Kasumi-1 (cell line): ENCODE results near the gene MRPL43.
A peak's percentile ranks its signal among the peaks of the same experiment; 100 is the strongest.
"Not testable (repeated sequence)": the region's sequence is repeated elsewhere in the genome, so short reads cannot be mapped to it uniquely, and the experiment has no call there.

ENCODE experiments used
- DNase-seq, 2 experiments: peaks; one replicate each; lab custom pipeline; 2025; lab: John Stamatoyannopoulos, UW

MRPL43 gene

GRCh38 chr10:100986952-100987684, at the start of gene MRPL43, which contains the start of gene TWNK:
Gene MRPL43 (minus strand): TSS chr10:100987497. CDS start chr10:100987443, 54 bp downstream.
Gene TWNK (plus strand): TSS chr10:100987543. CDS start chr10:100988211, 668 bp downstream.
- peak; percentile 87 to 90 for DNase-seq

DNA sequence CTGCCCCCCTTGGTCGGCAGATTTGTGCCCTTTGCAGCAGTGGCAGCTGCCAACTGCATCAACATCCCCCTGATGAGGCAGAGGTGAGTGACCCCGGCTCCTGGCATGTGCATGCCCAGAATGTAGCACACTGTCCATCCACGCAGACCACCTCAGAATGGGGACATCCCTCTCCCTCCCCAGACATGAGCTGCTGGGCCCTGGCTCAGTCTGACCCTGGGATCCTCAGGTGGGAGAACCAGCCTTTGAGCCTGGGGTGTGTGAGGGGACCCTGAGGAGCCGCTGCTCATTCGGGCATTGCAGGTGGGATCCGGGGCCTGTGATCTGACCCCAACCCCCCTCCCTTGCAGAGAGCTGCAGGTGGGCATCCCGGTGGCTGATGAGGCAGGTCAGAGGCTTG, 49.4 kb upstream of the MRPL43 start:
- DNase-seq = no peak

- DNase-seq = peak in 1 of 2 experiments; percentile 26
Measured at GRCh38 chr10:101035916-101036702, 48.8 kb upstream of the MRPL43 start.

DNA sequence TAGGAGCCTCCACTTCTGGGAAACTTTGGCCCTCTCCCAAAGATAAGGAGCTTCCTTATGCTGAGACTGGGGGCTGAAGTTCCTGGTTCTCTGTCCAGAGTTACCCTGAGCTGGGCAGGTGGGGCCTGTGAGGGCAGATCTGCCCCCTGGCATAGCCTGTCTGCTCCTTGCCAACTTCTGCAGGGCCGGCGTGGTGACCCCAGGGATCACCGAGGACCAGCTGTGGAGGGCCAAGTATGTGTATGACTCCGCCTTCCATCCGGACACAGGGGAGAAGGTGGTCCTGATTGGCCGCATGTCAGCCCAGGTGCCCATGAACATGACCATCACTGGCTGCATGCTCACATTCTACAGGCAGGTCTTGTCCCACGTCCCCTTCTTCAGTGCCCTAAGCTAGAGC, 48.0 kb upstream of the MRPL43 start:
- no peak for DNase-seq

DNA sequence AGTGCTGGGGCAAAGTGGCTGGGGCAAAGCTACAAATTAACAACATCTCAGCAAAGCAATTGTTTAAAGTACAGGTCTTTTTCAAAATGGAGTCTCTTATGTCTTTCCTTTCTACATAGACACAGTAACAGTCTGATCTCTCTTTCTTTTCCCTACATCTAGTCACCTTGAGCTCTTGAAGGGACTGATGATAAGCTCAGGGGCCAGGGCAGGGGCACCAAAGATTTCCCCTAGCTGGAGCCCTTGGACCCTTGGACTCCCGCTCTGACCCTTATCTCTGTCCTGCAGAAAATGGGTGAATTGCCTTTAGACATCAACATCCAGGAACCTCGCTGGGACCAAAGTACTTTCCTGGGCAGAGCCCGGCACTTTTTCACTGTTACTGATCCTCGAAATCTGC, 47.1 kb upstream of the MRPL43 start:
- not testable (repeated sequence) for DNase-seq

GRCh38 chr10:101033276-101033675, 46.0 kb upstream of the MRPL43 start:
- no peak for DNase-seq

DNA sequence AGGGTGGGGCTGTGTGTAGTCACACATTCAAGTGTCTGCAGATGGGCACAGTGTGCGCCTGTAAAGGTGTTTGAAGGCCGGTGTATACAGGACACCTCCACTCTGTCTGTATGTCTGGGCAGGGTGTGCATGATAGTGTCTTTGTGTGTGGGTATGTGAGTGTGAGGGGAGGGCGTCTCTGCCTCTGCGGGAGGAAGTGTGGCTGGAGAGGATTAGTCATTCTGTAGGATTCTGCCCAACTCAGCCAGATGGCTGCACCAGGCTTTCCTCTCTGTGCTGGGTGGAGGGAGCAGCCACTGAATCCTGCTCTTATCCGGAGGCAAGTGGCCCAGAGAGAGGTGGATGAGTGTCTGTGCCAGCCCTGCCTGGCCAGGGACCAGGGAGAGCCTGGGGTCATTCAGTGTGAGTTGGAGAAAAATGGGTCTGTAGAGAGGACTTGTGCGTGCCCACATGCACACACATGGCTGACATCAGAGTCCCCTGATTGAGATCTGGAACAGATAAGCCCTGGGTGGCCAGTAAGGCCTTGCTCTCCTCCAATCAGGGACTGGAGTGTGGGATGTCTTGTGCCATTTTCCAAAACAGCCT, 45.4 kb upstream of the MRPL43 start:
- DNase-seq = peak; percentile 87 to 93

GRCh38 chr10:101031796-101032636, 44.7 kb upstream of the MRPL43 start:
- peak; percentile 48 to 67 for DNase-seq

- DNase-seq = no peak
Measured at GRCh38 chr10:101031128-101031795, 44.0 kb upstream of the MRPL43 start, which contains the start of the genes PDZD7 and SFXN3. Gene PDZD7 (minus strand): TSS chr10:101031129. CDS start chr10:101030219, 910 bp downstream. Gene SFXN3 (plus strand): TSS chr10:101031234. CDS start chr10:101034695, 3,461 bp downstream.

GRCh38 chr10:101030496-101031127, 43.3 kb upstream of the MRPL43 start:
- DNase-seq = no peak

- DNase-seq = no peak
Measured at GRCh38 chr10:101029520-101030295, 42.4 kb upstream of the MRPL43 start.

DNA sequence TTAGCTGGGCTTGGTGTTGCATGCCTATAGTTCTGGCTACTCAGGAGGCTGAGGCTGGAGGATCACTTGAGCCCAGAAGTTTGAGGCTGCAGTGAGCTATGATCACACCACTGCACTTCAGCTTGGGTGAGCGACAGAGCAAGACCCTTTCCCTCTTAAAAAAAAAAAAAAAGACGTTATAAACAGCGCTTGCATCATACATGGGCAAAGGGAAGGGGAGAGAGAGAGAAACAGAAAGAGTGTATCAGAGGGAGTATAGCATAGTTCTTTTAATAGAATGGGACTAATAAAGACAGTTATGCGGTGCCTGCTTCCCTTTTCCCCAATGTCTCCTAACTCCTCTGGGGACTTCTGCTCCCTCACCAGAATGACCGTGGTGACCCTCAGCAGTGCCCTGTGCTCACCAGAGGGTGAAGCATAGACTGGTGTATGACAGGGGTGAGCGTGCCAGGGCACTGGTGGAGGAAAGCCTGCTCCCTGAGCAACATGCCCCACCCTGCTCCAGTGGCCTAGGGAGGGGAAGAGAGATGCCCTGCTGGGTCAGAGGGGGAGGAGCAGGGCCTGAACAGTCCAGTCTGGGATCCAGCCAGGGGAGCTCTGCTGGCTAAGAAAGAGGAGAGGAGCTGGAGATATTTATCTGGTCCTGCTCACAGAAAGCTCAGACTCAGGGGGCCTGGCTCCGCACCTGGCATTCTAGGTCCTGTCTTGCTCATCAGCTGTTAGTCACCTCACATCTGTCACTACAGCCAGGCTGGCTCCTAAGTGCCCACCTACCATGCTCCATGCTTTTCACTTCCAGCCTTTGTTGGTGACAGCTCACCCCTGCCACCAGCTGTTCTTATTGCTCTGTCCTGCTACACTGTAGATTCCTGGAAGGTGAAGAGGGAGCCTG, 41.4 kb upstream of the MRPL43 start:
- DNase-seq = peak; percentile 60 to 77

- DNase-seq = no peak
Measured at GRCh38 chr10:101027106-101027720, 39.9 kb upstream of the MRPL43 start.

GRCh38 chr10:101022967-101023705, 35.8 kb upstream of the MRPL43 start:
- no peak for DNase-seq

DNA sequence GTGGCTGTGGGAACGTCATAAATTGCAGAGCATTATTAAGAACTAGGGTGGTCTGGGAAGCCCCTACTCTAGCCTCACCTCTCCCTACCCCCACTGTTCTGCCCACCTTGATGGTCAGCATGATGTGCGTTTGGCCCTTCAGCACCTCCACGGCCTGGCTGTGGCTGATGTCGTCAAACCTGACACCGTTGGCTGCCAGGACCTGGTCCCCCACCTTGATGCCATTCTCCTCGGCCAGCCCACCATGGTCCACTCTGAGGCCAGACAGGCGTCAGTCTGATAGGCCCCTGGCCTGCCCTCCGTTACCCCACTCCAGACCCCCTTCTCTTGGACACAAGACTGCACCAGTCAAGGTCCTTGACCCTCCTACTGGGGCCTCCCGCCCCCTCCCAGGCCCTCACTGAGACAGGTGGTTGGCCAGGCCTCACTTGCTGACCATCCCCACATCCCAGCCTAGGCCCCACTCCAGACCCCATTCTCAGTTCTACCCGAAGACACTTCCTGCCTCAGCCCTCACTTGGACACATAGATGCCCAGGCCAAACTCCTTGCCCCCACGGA, 34.5 kb upstream of the MRPL43 start:
- no peak for DNase-seq

GRCh38 chr10:101021239-101021638, 33.9 kb upstream of the MRPL43 start:
- no peak for DNase-seq

- no peak for DNase-seq
Measured at GRCh38 chr10:101020427-101021075, 33.3 kb upstream of the MRPL43 start.
